HG03039 (cell line): Measurements from ENCODE around the gene ZYG11A.
"Not testable (repeated sequence)": the region's sequence is repeated elsewhere in the genome, so short reads cannot be mapped to it uniquely, and the experiment has no call there.

Experiments used
- ATAC-seq: cut with Tn5 transposase; IDR thresholded peaks from one replicate; pipeline ENCODE4 v1.9.1; 2021; ENCODE audit warnings: mild to moderate bottlenecking, moderate library complexity; ENCODE audit not compliant: unreplicated experiment

The ZYG11A gene

DNA sequence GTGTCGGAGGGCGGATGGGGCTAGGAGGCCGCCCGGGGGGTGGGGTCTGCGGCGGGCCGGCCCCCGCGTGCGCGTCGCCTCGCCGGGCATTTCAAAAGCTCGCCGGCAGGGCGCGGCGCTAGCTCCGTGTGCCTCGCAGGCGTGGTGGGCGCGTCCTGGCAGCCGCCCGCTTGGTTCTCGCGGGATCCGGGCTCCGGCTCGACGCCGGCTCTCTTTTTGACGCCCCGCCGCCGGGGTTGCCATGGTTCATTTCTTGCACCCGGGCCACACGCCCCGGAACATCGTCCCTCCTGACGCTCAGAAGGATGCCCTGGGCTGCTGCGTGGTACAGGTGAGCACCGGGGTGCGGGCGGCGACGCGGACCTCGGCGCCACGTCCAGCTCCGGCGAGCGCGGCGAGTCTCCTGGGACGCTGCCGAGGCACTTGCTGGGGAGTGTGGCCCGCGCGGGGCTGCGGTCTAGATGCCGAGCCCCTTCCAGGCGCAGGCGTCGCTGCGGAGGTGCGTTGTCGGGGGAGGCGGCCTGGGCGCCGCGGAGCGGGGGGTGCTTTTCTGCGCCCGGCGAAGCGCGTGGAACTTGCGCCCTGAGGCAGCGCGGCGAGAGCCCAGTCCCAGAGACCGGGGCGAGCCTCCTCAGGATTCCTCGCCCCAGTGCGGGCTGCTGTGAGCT lies at the start of gene ZYG11A:
Gene ZYG11A, plus strand, starts transcription at position 118 of the 668 bp plus-strand sequence. Its CDS starts 124 bp downstream, at position 242.
- ATAC-seq, result peak; percentile 75

DNA sequence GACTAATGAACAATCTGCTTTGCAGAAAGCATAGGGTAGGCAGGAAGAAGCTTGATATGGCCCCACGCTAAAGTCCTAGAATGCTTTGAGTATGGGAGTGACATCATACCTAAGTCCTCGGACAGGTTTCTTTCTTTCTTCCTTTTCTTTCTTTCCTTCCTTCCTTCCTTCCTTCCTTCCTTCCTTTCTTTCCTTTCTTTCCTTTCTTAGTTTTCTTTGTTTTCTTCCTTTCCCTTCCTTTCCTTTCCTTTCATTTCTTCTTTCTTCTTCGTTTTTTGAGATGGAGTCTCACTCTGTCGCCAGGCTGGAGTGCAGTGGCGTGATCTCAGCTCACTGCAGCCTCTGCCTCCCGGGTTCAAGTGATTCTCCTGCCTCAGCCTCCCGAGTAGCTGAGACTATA lies 48.8 kb upstream of the ZYG11A start:
- not testable (repeated sequence) for ATAC-seq

DNA sequence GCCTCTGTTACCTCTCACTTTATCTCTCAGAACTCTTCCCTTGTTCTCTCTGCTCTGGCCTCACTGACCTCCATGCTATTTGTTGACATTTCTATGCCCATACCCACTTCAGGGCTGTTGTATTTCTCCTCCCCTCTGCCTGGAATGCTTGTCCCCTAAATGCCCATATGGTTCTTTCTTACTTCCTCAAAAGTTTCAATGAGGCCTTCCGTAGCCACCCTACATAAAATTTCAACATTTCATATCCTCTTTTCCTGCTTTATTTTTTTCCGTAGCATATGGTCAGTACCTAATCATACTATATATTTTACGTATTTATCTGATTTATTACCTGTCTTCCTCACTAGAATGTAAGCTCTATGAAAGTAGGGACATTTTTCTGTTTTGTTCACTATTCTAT lies 47.1 kb upstream of the ZYG11A start:
- no peak for ATAC-seq

DNA sequence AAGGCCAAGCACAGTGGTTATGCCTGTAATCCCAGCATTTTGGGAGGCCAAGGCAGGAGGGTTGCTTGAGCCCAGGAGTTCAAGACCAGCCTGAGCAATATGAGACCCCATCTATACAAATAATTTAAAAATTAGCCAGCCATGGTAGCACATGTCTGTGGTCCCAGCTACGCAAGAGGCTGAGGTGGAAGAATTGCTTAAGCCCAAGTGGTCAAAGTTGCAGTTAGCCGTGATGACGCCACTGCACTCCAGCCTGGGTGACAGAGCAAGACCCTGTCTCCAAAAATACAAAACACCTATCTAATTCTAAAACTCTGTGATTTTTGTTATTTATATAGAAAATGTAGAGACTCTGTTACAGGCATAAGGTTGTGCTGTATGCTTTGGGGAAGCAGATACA lies 44.2 kb upstream of the ZYG11A start:
- no peak for ATAC-seq

DNA sequence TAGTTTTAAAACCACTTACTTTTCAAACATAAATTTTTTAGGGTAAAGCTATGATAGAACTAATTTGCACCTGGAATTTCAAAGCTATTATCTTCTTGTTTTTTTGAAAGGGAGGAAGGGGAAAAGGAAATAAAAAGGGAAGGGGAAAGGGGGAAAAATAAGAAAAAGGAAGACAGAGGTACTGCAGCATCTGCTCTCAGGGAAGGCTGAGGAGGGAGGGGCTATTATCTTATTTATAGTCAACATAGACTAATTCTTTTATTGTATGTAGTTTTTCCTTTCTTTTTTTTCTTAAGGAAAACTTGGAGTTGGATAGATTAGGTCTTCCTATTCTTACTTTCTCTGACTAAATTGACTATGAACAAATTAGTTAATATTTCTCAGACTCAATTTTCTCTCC lies 41.5 kb upstream of the ZYG11A start:
- no peak for ATAC-seq

DNA sequence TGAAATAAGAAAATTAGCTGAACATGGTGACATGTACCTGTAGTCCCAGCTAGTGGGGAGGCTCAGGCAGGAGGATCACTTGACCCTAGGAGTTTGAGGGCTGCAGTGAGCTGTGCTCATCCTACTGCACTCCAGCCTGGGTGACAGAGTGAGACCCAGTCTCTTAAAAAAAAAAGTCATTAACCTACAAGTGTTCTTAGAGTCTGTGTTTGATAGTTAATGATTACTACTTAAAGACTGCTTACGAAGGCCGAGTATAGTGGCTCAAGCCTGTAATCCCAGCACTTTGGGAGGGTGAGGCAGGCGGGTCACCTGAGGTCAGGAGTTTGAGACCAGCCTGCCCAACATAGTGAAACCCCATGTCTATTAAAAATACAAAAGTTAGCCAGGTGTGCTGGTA lies 38.5 kb upstream of the ZYG11A start:
- ATAC-seq, result not testable (repeated sequence)

DNA sequence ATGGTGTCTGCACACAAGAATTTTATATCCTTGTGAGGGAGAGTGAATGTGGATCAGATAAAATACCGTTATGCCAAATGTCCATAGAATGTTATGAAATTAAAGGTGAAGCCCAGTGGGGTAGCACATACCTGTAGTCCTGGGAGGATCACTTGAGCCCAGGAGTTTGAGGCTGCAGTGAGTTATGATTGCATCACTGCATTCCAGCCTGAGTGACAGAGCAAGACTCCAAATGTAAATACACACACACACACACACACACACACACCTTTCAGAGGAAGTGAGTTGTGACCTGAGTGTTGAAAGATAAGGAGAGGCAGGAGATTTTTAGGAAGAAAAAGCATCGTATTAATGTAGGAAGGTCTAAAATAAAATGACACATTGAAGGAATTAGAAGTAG lies 28.1 kb upstream of the ZYG11A start:
- no peak for ATAC-seq

DNA sequence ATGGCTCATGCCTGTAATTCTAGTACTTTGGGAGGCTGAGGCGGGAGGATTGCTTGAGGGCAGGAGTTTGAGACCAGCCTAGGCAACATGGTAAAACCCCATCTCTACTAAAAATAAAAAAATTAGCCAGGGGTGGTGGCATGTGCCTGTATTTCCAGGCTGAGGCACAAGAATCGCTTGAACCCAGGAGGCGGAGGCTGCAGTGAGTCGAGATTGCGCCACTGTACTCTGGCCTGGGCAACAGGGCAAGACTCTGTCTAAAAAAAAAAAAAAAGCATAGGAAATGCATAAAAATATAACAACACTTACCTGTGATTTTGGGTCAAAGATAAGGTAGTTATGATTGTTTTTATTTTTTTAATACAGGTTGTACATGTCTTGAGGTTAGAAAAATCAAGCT lies 21.7 kb upstream of the ZYG11A start:
- ATAC-seq, result not testable (repeated sequence)

DNA sequence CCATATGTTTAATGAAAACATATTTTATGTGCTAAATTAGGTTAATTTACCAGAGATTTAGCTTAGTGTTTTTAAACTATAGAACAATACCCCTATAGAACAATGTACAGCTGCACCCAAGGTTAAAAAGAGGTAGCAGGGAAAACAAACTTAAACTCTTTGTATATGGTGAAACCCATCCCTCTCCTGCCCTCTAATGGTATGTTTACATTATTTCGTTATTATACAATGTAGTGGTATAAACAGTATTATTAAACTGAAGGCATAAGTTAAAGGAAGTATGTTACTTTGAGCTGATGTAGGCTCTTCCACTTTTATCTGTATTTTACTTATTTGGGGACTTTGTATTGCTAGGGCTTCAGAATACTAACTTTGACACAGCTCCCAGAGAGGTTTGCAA lies 16.7 kb upstream of the ZYG11A start:
- no peak for ATAC-seq

DNA sequence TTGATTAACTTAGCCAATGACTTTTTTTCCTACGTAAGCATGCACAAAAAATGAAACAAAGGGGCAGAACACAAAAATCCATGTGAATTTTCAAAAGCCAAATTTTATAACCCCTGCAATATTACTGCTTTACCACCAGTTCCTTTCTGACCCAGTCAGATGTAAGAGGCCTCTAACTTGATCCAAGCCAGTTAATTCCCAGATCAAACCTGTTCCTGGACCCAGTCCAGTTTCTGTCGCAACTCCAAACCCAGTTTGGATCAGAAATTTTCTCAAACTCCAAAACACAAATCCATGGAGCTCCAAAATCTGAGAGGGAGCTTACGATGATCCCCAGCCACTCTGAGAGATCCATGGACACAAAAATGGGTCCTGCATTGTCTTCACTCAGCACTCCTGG lies 7.8 kb upstream of the ZYG11A start:
- no peak for ATAC-seq

DNA sequence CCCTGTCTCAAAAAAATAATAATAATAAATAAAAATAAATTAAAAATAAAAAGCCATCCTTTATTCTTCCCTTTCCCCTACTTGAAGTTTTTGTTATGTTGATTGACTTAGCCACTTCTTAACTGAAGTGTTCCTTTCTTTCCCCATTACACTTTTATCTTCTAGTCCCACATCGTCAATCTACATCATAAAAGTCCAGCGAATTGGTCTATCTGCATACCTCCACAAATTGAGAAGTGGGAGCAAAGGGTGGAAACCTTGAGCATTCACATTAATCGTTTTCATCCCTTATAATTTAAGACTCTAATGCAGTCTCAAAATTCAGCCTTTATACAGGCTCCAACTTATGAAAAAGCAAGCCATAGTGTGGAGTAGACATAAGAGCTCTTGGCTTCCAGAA lies 6.5 kb upstream of the ZYG11A start:
- no peak for ATAC-seq

DNA sequence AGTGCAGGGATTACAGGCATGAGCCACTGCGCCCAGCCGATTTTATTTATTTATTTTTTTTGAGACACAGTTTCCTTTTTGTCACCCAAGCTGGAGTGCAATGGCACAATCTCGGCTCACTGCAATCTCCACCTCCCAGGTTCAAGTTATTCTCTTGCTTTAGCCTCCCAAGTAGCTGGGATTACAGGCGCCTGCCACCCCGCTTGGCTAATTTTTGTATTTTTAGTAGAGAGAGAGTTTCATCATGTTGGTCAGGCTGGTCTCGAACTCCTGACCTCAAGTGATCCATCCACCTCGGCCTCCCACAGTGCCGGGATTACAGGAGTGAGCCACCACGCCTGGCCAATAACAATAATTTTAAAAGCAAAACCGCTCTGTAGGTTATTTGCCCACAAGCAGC lies 3.4 kb upstream of the ZYG11A start:
- ATAC-seq, result not testable (repeated sequence)

DNA sequence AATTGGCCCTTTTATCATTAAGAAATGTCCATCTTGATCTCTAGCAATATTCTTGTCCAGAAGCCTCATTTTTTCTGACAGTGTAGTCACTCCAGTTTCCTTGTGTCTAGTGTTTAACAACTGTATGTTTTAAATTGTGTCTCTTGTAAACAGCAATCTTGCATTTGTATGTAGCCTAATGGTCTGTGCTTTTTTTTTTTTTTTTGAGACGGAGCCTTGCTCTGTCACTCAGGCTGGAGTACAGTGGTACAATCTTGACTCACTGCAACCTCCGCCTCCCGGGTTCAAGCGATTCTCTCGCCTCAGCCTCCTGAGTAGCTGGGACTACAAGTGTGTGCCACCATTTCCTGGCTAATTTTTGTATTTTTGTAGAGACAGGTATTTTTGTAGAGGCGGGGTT lies 2.6 kb downstream of the ZYG11A start:
- not testable (repeated sequence) for ATAC-seq

DNA sequence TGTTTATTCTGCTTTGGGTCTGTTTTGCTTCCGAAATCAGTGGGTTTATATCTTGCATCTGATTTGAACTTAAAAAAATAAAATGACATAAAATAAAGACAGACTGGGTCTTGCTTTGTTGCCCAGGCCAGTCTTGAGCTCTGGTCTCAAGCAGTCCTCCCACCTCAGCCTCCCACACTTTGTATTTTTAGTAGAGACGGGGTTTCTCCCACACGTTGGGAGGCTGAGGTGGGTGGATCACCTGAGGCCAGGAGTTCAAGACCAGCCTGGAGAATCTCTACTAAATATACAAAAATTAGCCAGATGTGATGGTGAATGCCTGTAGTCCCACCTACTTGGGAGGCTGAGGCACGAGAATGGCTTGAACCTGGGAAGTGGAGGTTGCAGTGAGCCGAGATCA lies 5.9 kb downstream of the ZYG11A start:
- ATAC-seq, result no peak

DNA sequence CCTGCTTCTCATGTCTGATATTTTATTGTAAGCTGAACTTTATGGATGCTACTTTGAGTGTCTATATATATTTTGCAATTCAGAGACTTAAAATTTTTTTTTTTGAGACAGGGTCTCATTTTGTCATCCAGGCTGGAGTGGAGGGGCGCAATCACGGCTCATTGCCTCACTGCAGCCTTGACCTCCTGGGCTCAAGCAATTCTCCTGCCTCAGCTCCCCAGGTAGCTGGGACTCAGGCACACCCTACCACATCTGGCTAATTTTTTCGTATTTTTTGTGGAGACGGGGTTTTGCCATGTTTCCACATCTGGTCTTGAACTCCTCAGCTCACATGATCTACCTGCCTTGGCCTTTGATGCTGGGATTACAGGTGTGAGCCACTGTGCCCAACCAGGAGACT lies 8.4 kb downstream of the ZYG11A start:
- no peak for ATAC-seq

DNA sequence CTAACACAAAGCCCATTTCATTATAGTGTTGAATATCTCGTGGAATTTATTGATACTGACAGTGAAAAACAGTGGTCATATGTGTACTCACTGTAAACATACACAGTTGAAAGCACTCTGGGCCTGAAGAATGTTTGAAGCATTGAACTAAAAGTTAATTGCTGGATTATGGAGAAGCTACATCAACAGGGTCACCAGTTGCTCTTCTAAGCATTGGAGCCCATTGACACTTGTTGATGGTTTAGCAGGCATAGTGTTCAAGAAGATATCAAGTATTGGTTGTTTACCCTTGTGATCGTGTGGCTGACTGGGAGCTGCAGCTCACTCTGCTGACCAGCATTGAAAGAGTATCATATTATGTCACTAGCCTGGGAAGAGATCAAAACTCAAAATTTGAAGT lies 10.3 kb downstream of the ZYG11A start:
- no peak for ATAC-seq

DNA sequence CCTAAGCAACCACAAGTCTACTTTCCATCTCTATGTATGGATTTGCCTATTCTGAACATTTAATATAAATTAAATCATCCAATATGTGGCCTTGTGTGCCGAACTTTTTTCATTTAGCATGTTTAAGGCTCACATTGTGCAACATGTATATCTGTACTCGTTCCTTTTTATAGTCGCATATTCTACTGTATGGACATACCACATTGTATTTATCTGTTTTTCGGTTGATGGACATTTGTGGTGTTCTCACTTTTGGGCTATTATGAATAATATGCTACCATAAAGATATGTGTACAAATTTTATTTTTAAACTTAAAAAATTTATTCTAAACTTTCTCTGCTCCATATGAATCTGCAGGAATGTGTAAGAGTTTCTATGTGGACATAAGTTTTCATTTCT lies 13.0 kb downstream of the ZYG11A start:
- ATAC-seq, result no peak

DNA sequence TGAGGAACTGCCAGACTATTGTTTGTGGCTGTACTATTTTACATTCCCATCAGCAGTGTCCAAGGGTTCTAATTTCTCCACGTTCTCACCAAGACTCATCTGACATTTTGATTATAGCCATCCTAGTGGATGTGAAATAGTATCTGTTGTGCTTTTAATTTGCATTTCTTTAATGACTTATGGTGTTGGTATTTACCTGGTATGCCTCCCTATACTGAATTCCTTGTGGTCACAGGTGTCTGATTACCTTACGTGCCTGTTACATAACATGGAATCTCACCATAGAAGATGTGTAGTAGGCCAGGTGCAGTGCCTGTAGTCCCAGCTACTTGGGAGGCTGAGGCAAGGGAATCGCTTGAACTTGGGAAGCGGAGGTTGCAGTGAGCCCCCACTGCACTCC lies 13.5 kb downstream of the ZYG11A start:
- no peak for ATAC-seq

DNA sequence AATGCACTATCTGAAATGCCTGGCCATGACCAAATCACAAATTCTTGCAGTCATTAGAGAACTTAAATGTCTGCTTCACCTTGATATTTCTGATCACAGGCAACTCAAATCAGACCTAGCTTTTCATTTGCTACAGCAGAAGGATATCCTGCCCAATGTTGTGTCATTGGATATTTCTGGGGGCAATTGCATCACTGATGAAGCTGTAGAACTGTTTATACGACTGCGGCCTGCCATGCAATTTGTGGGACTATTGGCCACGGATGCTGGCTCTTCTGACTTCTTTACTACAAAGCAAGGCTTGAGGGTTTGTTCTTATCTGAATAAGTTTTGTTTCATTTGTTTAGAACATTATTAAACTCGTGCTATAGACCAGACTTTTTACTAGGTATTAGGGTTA lies 14.9 kb downstream of the ZYG11A start:
- no peak for ATAC-seq

DNA sequence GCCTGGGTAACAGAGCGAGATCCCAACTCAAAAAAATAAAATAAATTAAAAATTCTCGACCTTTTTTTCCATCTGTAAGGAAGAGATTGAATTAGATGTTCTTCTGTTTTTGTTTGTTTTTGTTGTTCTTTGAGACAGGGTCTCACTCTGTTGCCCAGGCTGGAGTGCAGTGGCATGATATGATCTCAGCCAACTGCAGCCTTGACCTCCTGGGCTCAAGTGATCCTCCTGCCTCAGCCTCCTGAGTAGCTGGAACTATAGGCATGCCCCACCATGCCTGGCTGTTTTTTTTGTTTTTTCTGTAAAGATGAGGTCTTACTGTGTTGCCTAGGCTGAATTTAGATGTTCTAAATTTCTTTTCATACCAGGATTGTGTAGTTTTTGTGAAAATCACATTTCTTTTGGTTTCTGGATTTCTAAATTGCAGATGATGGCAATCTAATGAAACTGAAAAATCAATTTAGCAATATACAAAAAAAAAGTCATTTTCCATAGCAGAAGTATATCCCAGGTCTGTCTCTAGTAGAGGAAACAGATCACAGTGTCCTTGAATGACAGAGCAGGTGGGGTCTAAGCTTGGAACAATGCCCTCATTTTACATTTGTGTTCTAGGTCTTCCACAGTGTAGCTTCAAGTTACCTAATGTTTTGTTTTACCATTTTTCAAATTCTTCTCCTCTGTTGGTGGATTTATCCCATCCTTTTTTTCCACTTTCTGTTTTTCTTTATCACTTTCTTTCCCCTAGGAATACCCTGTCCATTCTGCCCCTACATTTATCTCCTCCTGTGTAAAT lies 20.3 kb downstream of the ZYG11A start:
- ATAC-seq, result no peak

DNA sequence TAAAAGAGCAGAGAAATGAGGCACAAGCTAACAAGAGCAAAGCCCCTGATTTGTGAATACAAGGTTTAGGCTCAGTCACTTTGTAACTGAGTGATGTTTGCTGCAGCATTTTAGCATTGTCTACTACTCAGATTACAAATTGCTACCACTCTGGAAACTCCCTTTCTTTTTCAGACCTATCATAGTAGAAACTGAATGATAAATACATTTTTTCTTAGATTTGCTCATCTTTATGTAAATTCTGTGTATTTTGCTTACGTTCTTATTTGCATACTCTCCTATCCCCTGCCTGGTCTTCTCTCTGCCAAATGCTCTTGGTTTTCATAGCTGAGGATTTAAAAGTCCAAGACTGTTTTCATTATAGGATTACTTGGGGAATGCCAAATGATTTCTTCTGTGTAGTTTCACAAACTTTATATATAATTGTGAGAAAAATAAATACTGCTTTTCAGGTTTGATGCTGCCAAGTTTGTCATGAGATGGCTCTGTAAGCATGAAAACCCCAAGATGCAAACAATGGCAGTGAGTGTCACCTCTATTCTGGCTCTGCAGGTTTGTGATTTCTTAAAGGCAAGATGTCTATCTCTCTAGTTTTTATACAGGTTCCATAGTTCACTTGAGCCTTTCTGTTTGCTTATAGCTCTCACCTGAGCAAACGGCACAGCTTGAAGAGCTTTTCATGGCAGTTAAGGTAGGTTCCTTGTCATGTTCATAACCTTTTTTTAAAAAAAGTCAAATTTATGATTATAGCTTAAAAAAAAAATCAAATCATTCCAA lies 24.7 kb downstream of the ZYG11A start:
- ATAC-seq, result peak; percentile 88

DNA sequence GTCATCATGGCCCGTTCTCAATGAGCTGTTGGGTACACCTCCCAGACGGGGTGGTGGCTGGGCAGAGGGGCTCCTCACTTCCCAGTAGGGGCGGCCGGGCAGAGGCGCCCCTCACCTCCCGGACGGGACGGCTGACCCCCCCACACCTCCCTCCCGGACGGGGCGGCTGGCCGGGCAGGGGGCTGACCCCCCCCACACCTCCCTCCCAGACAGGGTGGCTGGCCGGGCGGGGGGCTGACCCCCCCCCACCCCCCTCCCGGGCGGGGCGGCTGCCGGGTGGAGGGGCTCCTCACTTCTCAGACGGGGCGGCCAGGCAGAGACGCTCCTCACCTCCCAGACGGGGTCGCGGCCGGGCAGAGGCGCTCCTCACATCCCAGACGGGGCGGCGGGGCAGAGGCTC lies 27.2 kb downstream of the ZYG11A start:
- ATAC-seq, result not testable (repeated sequence)
